IPS-NIHi7 (cell line): ENCODE results near the gene NLGN2.

ENCODE experiments used
- DNase-seq: peaks from one replicate; pipeline ENCODE4 v3.0.0; 2012; ENCODE audit warnings: mixed read lengths; ENCODE audit errors: extremely low spot score

The NLGN2 gene

DNA sequence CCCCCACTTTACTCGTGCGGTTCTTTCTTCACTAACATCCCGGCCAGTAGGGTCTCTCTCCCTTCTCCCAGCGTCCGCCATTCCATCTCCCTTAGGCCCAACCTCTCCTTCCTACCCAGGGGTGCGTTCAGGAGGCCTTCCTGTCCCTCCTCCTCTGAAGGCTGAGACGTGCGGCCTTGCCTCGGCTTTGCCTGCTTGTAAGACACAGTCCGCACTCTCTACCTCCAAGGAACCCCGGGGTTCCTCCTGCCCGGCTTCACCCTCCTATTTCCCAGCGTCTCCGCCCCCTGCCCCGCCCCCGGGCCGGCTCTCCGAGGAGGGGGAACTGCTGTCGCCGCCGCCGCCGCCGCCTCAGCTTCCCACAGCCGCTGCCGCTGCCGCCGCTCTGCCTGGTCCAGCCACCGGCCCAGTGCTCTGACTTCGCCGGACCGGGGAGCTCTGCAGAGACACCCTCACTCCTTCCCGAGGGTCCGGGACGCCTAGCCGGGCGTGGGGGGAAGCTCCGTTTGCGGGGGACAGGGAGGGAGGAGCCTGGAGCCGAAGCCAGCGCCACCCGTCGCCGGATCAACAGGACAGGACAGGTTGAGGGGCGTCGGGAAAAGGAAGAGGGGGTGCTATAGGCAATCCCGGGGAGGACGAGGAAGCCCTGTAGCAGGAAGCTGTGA lies 30.4 kb downstream of the NLGN2 start:
- peak; percentile 55 for DNase-seq

DNA sequence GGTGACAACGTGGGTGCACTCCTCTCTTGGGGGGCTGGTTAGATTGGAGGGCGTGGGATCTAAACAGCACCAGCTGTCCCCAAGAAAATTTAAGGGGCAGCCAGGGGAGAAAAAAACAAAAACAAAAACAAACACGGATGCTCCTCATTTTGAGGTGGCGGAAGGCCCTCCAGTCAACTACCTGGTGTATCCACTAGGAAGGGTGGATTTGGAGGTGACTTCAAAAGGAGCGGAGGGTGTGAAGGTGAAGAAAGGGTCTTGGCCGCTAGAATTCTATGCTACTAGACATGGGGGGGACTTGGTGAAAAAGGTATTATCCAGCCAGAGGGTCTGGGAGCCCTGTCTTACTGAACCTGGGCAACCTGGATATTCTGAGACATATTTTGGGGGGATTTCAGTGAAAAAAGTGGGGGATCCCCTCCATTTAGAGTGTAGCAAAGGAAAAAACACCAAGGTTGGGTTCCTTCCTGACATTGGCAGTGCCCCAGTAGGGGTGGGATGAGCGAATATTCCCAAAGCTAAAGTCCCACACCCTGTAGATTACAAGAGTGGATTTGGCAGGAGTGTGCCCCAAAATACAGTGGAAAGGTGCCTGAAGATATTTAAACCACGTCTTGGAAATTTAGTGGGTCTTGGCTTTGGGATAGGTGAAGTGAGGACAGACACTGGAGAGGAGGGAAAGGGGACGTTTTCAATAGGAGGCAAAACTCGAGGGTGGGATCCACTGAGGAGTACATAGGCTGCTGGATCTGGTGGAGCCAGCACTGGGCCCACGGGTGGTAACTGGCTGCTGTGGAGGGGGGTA lies 31.2 kb downstream of the NLGN2 start:
- DNase-seq, result no peak

- no peak for DNase-seq
Measured at GRCh38 chr17:7439462-7440112, 31.9 kb downstream of the NLGN2 start, which contains the start of gene FGF11. Gene FGF11 (plus strand): TSS chr17:7439512. CDS start chr17:7439621, 109 bp downstream.

DNA sequence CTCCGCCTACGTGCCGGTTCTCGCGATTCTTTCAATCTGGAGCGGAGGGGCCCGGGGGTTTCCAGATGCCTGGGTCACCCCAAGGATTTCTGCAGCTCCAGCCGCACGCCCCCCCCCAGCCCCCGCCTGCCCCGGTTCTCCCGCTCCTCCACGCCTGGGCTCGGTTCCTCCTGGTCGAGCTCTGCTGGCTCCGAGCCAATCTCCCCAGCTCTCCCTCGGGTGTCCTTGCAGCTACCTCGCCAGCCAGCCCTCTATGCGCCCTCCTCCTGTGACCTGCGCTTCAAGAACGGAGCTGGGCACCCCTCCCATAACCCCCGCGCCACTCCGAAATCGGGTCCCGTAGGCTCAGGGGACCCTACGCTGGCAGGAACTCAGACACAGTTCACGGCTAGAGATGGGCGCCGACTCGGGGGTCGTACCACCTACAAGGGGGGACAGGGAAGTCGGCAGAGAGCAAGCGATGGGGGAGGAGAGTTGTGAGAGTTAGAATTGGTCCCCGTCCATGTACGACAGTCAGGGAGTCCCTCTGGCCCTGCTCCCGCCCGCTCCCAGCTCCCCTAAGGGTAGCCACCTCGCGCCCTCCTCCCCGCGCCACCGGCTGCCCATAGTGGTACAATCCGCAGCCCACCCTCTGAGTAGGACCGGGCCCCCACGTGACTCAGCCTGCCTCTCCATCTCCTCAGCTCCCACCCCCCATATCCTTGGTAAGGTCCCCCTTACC lies 32.6 kb downstream of the NLGN2 start:
- peak; percentile 67 for DNase-seq

GRCh38 chr17:7440834-7441195 lies 33.2 kb downstream of the NLGN2 start:
- DNase-seq, result no peak

- DNase-seq, result no peak
Measured at GRCh38 chr17:7441266-7441665, 33.6 kb downstream of the NLGN2 start.

- no peak for DNase-seq
Measured at GRCh38 chr17:7442142-7442541, 34.5 kb downstream of the NLGN2 start.

- no peak for DNase-seq
Measured at GRCh38 chr17:7443499-7444485, 36.1 kb downstream of the NLGN2 start.

- DNase-seq, result peak; percentile 92
Measured at GRCh38 chr17:7444682-7445618, 37.3 kb downstream of the NLGN2 start, which contains the start of gene CHRNB1. Gene CHRNB1 (plus strand): TSS chr17:7445061. CDS start chr17:7445128, 67 bp downstream.

DNA sequence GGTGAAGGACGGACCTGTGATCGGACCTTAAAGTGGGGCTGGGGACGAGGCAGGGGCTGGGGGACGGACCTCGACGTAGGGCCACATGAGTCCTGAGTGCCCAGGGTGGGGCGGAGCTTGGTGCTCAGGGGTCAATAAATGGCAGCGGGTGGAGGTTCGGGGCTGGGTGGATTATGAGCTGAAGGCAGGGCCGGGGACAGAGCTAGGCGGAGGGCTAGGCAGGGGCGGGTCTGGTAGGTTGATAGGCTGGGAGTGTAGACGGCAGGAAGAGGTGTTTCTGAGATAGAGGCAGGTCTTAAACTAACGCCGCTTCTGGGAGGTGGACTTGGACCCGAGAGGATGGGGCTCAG lies 37.9 kb downstream of the NLGN2 start:
- DNase-seq, result peak; percentile 91

DNA sequence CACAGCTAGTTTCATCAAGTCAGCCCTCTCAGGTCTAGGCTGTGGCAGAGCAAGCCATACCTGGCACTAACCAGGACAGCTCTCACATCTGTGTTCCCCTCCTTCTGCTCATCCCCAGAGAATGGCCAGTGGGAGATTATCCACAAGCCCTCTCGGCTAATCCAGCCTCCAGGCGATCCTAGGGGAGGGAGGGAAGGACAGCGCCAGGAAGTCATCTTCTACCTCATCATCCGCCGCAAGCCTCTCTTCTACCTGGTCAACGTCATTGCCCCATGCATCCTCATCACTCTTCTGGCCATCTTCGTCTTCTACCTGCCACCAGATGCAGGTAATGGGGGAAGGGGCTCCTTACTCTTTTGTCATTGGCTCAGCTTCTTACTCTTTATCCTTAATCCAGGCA lies 40.8 kb downstream of the NLGN2 start:
- DNase-seq, result no peak

DNA sequence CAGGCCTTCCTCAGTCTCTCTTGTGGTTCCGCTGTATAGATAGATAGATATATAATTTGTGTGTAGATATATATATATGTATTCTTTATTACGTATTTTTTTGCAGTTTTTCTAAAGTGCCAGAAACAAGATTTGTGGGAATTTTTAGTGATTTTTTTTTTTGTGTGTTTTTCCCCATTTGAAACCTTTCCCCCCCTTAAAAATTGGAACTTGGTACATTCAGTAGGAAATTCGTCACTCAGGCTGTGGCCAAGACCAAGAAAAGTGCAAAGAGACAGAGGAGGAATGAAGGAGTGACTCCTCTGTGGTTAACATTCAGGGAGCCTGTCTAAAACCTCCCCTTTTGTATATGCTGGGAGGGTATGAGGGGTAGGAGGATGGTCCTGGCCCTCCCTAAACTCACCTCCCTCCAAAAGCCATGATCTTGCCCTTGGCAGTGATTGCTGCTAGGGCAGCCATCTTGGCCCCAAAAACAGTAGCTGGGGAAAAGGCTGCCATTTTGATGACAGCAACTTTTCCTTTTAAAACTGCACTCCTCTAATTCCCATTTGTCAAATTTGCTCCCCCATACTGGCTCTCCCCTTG lies 52.4 kb downstream of the NLGN2 start:
- DNase-seq, result no peak

DNA sequence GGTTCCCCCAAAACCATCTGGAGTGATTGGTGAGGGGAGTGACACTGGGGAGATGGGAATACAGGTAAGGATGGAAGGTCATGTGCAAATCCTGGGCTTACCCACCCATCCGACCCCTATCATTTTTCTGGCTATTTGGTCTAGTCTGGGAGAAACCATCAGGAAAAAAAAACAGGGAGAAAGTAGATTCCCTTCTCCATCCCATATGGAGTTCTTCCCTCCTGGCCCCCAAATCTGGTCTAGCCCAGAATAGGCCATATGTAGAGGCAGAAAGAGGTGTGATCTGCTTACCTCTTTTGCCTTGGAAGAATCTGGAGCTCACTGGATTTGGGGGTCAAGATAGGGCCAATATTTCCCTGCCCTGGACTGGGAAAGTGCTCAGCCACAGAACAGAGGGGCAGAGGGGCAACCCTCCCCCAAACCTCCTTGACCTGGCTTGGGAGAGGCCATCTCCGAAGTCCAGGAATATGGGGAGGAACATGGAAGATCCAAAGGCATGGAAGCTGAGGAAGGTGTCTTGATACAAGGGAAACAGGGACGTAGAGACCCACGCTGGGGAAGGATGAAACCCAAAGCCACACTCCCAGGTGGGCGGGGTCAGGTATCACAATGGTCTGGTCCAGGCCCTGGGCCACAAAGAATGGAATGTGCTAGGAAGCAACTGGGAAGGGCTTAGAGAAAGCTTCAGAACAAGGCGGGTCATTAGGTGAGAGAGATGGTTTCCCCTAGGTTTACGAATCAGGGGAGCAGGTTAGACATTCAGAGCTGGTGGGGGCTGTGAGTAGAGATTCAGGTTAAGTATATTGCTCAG lies 53.4 kb downstream of the NLGN2 start:
- DNase-seq, result peak; percentile 60

- no peak for DNase-seq
Measured at GRCh38 chr17:7462474-7463371, 55.1 kb downstream of the NLGN2 start.

- DNase-seq, result no peak
Measured at GRCh38 chr17:7463372-7463846, 55.8 kb downstream of the NLGN2 start.

DNA sequence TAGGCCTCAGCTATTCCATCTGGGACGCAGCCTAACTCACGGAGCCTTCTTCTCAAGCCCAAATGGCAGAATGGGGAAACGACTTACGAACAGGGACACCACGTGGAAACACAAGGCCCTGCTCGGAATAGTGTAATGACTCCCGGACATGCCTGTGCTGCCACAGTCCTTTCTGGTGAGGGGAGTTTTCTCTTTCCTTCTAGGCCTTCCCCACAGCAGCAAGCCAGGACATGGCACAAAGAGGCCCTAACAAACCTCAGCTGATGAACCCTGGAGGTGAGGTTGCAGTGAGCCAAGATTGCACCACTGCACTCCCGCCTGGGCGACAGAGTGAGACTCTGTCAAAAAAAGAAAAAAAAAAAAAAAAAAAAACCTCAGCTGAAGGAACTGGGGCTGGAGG lies 56.4 kb downstream of the NLGN2 start:
- DNase-seq, result no peak

DNA sequence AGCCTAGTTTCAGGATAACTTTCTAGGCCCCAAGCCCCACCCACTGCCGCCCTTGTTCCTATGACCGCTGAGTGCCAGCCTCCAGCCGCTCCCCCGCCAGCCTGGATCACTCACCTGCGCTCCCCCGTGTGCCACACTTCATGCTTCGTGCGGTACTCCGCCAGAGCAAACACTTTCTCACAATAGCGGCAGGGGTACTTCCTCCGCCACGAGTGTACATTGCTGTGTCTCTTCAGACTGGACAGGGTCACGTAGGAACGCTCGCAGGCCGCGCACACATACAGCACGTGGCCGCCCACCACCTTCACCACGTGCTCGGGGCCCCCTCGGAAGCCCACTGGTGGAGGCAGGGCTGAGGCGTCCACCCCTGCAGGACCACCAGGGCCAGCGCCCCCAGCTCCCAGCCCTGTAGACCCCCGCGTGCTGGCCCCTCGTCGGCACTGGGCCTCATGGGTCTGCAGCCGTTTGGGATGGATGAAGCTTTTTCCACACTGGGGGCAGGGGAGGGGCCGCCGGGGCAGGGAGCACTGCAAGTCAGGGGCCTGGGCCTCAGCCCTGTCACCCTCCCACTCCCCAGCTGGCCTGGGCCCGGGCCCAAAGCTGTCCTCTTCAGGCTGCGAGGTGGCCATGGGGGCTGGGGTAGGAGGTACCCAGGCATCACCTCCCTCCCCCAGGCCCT lies 58.1 kb downstream of the NLGN2 start:
- DNase-seq, result no peak
